ENCODE data around the gene PRDM15.

PRDM15 gene

GRCh38 chr21:41762753-41763152, 116.4 kb downstream of the PRDM15 start:
- Histone ChIP-seq H3K27me3 (replicated peaks; ENCODE audit: control insufficient read depth, insufficient read depth, low read length) (peaks cover 77% of the 10 kb centered on the region), H3K4me1 (ENCODE audit: control insufficient read depth, insufficient read depth, low read length) (peaks cover 15% of the 10 kb centered on the region), H3K36me3 (ENCODE audit: control insufficient read depth, insufficient read depth, low read length, severe bottlenecking) (no peaks in the 10 kb centered on the region), H3K9ac (ENCODE audit: low read length) (no peak overlapping the region), H3K4me3 (ENCODE audit: low read length) (no peak overlapping the region), H3K9me3 (ENCODE audit: control insufficient read depth, low read length) (no peaks in the 10 kb centered on the region)
- no peak for DNase-seq (ENCODE audit: low read depth)

GRCh38 chr21:41761934-41762635, 117.1 kb downstream of the PRDM15 start:
- peak overlapping the region; percentile 58 for H3K4me3 ChIP-seq (ENCODE audit: low read length)
- peaks cover 13% of the 10 kb centered on the region for H3K4me1 ChIP-seq (ENCODE audit: control insufficient read depth, insufficient read depth, low read length)
- no peak overlapping the region for H3K9ac ChIP-seq (ENCODE audit: low read length)
- no peaks in the 10 kb centered on the region for H3K9me3 ChIP-seq (ENCODE audit: control insufficient read depth, low read length)
- no peaks in the 10 kb centered on the region for H3K36me3 ChIP-seq (ENCODE audit: control insufficient read depth, insufficient read depth, low read length, severe bottlenecking)
- no peak for DNase-seq (ENCODE audit: low read depth)
- peaks cover 71% of the 10 kb centered on the region for H3K27me3 ChIP-seq (replicated peaks; ENCODE audit: control insufficient read depth, insufficient read depth, low read length)

- DNase-seq (ENCODE audit: low read depth): peak; percentile 79
- H3K27me3 ChIP-seq (replicated peaks; ENCODE audit: control insufficient read depth, insufficient read depth, low read length): peaks cover 69% of the 10 kb centered on the region
- H3K4me3 ChIP-seq (ENCODE audit: low read length): peak overlapping the region; percentile 58
- no peak overlapping the region for H3K9ac ChIP-seq (ENCODE audit: low read length)
- no peaks in the 10 kb centered on the region for H3K36me3 ChIP-seq (ENCODE audit: control insufficient read depth, insufficient read depth, low read length, severe bottlenecking)
- H3K4me1 ChIP-seq (ENCODE audit: control insufficient read depth, insufficient read depth, low read length): peaks cover 13% of the 10 kb centered on the region
- H3K9me3 ChIP-seq (ENCODE audit: control insufficient read depth, low read length): no peaks in the 10 kb centered on the region
Measured at GRCh38 chr21:41761211-41761933, 117.8 kb downstream of the PRDM15 start.

- no peaks in the 10 kb centered on the region for H3K36me3 ChIP-seq (ENCODE audit: control insufficient read depth, insufficient read depth, low read length, severe bottlenecking)
- H3K27me3 ChIP-seq (replicated peaks; ENCODE audit: control insufficient read depth, insufficient read depth, low read length): peaks cover 59% of the 10 kb centered on the region
- no peak overlapping the region for H3K9ac ChIP-seq (ENCODE audit: low read length)
- no peak for DNase-seq (ENCODE audit: low read depth)
- H3K9me3 ChIP-seq (ENCODE audit: control insufficient read depth, low read length): no peaks in the 10 kb centered on the region
- H3K4me1 ChIP-seq (ENCODE audit: control insufficient read depth, insufficient read depth, low read length): peaks cover 13% of the 10 kb centered on the region
- H3K4me3 ChIP-seq (ENCODE audit: low read length): no peak overlapping the region
Measured at GRCh38 chr21:41760411-41760810, 118.7 kb downstream of the PRDM15 start.

- Histone ChIP-seq H3K27me3 (replicated peaks; ENCODE audit: control insufficient read depth, insufficient read depth, low read length) (peaks cover 55% of the 10 kb centered on the region), H3K4me1 (ENCODE audit: control insufficient read depth, insufficient read depth, low read length) (peaks cover 13% of the 10 kb centered on the region), H3K9ac (ENCODE audit: low read length) (no peak overlapping the region), H3K4me3 (ENCODE audit: low read length) (no peak overlapping the region), H3K9me3 (ENCODE audit: control insufficient read depth, low read length) (no peaks in the 10 kb centered on the region), H3K36me3 (ENCODE audit: control insufficient read depth, insufficient read depth, low read length, severe bottlenecking) (no peaks in the 10 kb centered on the region)
- DNase-seq (ENCODE audit: low read depth): no peak
Measured at GRCh38 chr21:41759926-41760325, 119.2 kb downstream of the PRDM15 start.

- H3K4me1 ChIP-seq (ENCODE audit: control insufficient read depth, insufficient read depth, low read length): peaks cover 13% of the 10 kb centered on the region
- no peak for DNase-seq (ENCODE audit: low read depth)
- H3K27me3 ChIP-seq (replicated peaks; ENCODE audit: control insufficient read depth, insufficient read depth, low read length): peaks cover 49% of the 10 kb centered on the region
- no peak overlapping the region for H3K4me3 ChIP-seq (ENCODE audit: low read length)
- H3K36me3 ChIP-seq (ENCODE audit: control insufficient read depth, insufficient read depth, low read length, severe bottlenecking): no peaks in the 10 kb centered on the region
- H3K9me3 ChIP-seq (ENCODE audit: control insufficient read depth, low read length): no peaks in the 10 kb centered on the region
- no peak overlapping the region for H3K9ac ChIP-seq (ENCODE audit: low read length)
Measured at GRCh38 chr21:41759214-41759840, 119.8 kb downstream of the PRDM15 start.

- Histone ChIP-seq H3K27me3 (replicated peaks; ENCODE audit: control insufficient read depth, insufficient read depth, low read length) (peaks cover 41% of the 10 kb centered on the region), H3K4me1 (ENCODE audit: control insufficient read depth, insufficient read depth, low read length) (peaks cover 13% of the 10 kb centered on the region), H3K36me3 (ENCODE audit: control insufficient read depth, insufficient read depth, low read length, severe bottlenecking) (no peaks in the 10 kb centered on the region), H3K9ac (ENCODE audit: low read length) (no peak overlapping the region), H3K9me3 (ENCODE audit: control insufficient read depth, low read length) (no peaks in the 10 kb centered on the region), H3K4me3 (ENCODE audit: low read length) (no peak overlapping the region)
- DNase-seq (ENCODE audit: low read depth): no peak
Measured at GRCh38 chr21:41758550-41758949, 120.6 kb downstream of the PRDM15 start.

GRCh38 chr21:41755934-41756773, 123.0 kb downstream of the PRDM15 start:
- no peak overlapping the region for H3K9ac ChIP-seq (ENCODE audit: low read length)
- no peak for DNase-seq (ENCODE audit: low read depth)
- H3K4me3 ChIP-seq (ENCODE audit: low read length): no peak overlapping the region
- no peaks in the 10 kb centered on the region for H3K36me3 ChIP-seq (ENCODE audit: control insufficient read depth, insufficient read depth, low read length, severe bottlenecking)
- H3K9me3 ChIP-seq (ENCODE audit: control insufficient read depth, low read length): no peaks in the 10 kb centered on the region
- peaks cover 17% of the 10 kb centered on the region for H3K27me3 ChIP-seq (replicated peaks; ENCODE audit: control insufficient read depth, insufficient read depth, low read length)
- H3K4me1 ChIP-seq (ENCODE audit: control insufficient read depth, insufficient read depth, low read length): peaks cover 9% of the 10 kb centered on the region

GRCh38 chr21:41755258-41755933, 123.7 kb downstream of the PRDM15 start:
- Histone ChIP-seq H3K9ac (ENCODE audit: low read length) (no peak overlapping the region), H3K9me3 (ENCODE audit: control insufficient read depth, low read length) (no peaks in the 10 kb centered on the region), H3K36me3 (ENCODE audit: control insufficient read depth, insufficient read depth, low read length, severe bottlenecking) (no peaks in the 10 kb centered on the region), H3K4me1 (ENCODE audit: control insufficient read depth, insufficient read depth, low read length) (peaks cover 8% of the 10 kb centered on the region), H3K4me3 (ENCODE audit: low read length) (no peak overlapping the region), H3K27me3 (replicated peaks; ENCODE audit: control insufficient read depth, insufficient read depth, low read length) (peaks cover 11% of the 10 kb centered on the region)
- no peak for DNase-seq (ENCODE audit: low read depth)

GRCh38 chr21:41754479-41754891, 124.7 kb downstream of the PRDM15 start:
- Histone ChIP-seq H3K4me3 (ENCODE audit: low read length) (no peak overlapping the region), H3K4me1 (ENCODE audit: control insufficient read depth, insufficient read depth, low read length) (peaks cover 13% of the 10 kb centered on the region), H3K36me3 (ENCODE audit: control insufficient read depth, insufficient read depth, low read length, severe bottlenecking) (no peaks in the 10 kb centered on the region), H3K9ac (ENCODE audit: low read length) (no peak overlapping the region), H3K9me3 (ENCODE audit: control insufficient read depth, low read length) (no peaks in the 10 kb centered on the region), H3K27me3 (replicated peaks; ENCODE audit: control insufficient read depth, insufficient read depth, low read length) (peaks cover 3% of the 10 kb centered on the region)
- no peak for DNase-seq (ENCODE audit: low read depth)
